GM21360 (cell line): ENCODE measurements around the gene TRPM2.

ENCODE experiments used
- ATAC-seq: cut with Tn5 transposase; IDR thresholded peaks from one replicate; pipeline ENCODE4 v1.9.1; 2021; ENCODE audit warnings: mild to moderate bottlenecking, moderate library complexity; ENCODE audit not compliant: unreplicated experiment

Gene TRPM2

GRCh38 chr21:44424608-44425306, 71.3 kb downstream of the TRPM2 start:
- ATAC-seq, result no peak

GRCh38 chr21:44425307-44425894, 72.0 kb downstream of the TRPM2 start:
- no peak for ATAC-seq

- ATAC-seq, result no peak
These were observed 72.7 kb downstream of the TRPM2 start for GRCh38 chr21:44425895-44426662.

GRCh38 chr21:44426663-44427191, 73.3 kb downstream of the TRPM2 start:
- ATAC-seq, result no peak

- no peak for ATAC-seq
These were observed 74.1 kb downstream of the TRPM2 start for GRCh38 chr21:44427241-44428120.

- no peak for ATAC-seq
These were observed 75.0 kb downstream of the TRPM2 start for GRCh38 chr21:44428281-44428960.

GRCh38 chr21:44429894-44430293, 76.5 kb downstream of the TRPM2 start:
- ATAC-seq, result no peak

- no peak for ATAC-seq
These were observed 77.9 kb downstream of the TRPM2 start for GRCh38 chr21:44431300-44431699.

GRCh38 chr21:44432841-44433790, 79.7 kb downstream of the TRPM2 start:
- no peak for ATAC-seq

GRCh38 chr21:44433791-44434567, 80.6 kb downstream of the TRPM2 start:
- ATAC-seq, result no peak

- no peak for ATAC-seq
These were observed 81.1 kb downstream of the TRPM2 start for GRCh38 chr21:44434568-44434925.

- ATAC-seq, result no peak
These were observed 81.7 kb downstream of the TRPM2 start for GRCh38 chr21:44434936-44435635.

GRCh38 chr21:44436111-44436611, 82.7 kb downstream of the TRPM2 start:
- ATAC-seq, result no peak

GRCh38 chr21:44436958-44437357, 83.5 kb downstream of the TRPM2 start:
- ATAC-seq, result no peak

- ATAC-seq, result no peak
These were observed 83.9 kb downstream of the TRPM2 start for GRCh38 chr21:44437371-44437695.

GRCh38 chr21:44437696-44438431, 84.4 kb downstream of the TRPM2 start:
- ATAC-seq, result no peak
